Activated CD4-positive, alpha-beta T cell treated with anti-CD3 and anti-CD28 coated beads, Interleukin-2, Interleukin-6, amounts not matched to agents 100 ng/mL and 50 ng/mL, durations not matched to agents 16 hours and 8 hours (primary cell): ENCODE data around the gene CCDC185.
A peak's percentile ranks its signal among the peaks of the same experiment; 100 is the strongest.

Source experiments
- DNase-seq: peaks from one replicate; pipeline ENCODE4 v3.0.0-alpha.2; 2020

The CCDC185 gene

DNA sequence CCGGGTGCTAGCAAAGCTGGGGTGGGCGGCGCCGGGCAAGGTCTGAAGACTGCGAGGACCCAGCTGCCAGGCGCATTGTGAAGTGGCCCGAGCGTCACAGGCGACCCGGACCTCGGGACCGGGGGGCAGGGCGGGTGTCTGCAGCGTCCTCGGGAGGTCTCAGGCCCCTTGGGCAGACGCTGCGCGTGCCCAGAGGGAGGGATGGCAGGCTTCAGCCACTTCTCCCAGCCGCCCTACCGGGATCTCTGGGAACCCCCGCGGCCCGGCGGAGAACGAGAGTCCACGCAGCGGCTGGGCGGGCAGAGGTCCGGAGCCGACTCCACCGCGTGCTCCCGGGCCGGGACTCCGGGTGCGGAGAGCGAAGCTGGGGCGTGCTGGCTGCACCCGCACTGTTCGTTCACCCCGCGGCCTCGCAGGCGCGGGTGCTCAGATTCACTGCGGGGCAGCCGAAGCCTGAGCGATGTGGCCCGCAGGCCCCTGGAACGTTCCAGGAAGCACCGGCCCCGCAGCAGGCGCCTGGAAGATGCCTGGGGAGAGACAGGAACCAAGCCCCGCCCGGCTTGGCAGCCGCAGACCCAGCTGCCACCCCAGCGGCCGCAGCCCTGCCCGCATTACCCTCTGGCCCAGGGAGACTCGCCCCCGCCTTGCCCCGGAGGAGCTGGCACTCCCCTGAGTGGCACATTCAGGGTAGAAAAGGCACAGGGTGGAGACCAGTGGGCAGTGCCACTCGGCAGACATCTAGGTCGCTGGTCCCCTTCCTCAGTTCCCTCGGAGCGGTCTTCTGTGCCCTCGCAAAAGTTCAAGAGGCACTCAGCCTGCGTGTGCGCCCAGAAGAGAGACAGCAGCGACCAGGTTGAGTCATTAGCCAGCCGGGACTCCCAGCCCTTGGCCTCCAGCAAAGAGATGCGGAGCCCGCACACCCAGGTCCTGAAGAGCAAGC, at the start of gene CCDC185:
CCDC185 (plus strand) TSS at position 141 of the 940 bp plus-strand sequence; CDS start at position 202, 61 bp downstream.
- no peak for DNase-seq

DNA sequence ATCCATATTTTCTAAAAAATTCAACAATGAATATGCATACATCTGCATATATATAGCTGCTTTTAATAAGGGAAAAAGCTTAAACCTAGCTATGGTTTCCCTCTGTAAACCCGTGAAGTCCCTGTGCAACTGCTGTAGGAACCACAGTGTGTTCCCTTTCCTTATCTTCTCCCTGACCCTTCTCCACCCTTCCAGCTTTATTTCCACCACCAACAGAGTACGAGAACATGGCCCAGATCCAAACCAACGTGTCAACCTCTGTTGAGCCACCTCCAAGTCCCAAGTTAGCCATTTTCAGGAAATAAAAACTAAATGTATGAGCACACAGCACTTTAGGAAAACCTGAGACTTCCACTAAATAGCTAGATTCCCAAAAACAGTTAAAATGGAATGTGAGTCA, 49.5 kb upstream of the CCDC185 start:
- no peak for DNase-seq

DNA sequence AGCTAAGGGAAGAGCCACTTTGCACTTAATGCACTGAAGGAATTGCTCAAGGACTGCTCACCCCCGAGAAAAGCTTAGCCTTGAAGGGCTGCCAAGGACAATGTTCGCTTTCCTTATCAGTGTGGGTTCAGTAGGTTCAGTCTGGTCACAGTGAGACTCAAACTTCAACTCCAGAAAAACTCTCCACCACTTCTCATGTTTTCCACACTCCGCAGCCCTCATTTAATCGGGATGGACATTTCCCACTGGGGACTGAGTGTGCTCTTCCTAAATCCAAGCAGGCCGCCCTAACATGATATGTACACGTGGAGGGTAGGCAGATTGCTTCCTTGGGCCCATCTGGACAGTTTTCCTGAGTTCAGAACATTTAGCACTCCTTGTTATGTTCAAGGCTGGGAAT, 48.7 kb upstream of the CCDC185 start:
- DNase-seq = no peak

DNA sequence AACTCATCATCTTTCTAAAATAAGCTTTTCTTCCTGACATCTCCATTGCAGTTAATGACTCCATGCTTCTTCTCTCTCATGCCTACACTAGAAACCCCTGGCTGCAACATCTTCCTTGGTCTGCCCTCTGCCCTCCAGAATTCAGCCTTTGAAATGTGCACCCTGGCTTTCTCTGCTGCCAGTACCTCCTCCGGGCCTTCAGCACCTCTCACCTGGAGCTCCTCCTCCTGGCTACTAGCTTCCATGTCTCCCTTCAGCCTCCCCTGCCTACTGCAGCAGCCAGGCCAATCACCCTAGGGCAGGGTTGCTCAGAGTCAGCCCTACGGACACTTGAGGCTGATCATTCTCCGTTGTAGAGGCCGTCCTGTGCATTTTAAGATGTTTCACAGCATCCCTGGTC, 47.5 kb upstream of the CCDC185 start:
- no peak for DNase-seq

DNA sequence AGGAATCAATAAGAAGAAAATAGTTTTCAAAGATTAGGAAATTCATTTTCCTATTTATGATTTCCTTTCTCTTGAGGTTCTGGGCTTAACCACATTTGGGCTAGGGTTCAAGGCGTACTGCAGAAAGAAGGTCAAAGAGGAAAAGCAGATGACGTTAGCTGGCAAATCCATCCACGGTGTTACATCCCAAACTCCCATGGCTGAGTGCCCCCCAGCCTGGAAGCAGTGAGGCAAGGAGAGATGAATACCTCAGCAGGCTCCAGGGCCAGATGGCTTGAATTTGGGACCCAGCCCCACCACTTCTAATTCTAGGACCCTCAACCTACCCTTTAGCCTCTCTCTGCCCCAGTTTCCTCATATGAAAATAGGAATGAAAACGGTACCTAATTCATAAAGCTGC, 46.9 kb upstream of the CCDC185 start:
- DNase-seq = no peak

DNA sequence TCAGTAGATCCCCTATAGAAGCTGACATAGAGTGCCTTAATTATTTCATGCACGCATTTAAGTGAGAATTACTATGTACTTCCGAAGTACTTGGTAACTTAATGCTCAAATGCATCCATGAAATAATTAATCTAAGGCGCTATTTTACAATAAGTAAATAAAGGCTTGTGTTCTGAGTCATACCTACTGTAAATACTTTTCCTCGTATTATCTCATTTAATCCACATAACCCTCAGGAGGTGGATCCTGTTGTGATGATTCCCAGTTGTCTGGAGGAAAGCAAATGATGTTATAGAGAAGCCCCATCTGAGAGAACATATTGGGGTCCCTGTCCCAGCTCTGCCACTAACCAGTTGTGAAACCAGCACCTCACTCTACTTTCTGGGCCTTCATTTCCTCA, 45.6 kb upstream of the CCDC185 start:
- DNase-seq = no peak

DNA sequence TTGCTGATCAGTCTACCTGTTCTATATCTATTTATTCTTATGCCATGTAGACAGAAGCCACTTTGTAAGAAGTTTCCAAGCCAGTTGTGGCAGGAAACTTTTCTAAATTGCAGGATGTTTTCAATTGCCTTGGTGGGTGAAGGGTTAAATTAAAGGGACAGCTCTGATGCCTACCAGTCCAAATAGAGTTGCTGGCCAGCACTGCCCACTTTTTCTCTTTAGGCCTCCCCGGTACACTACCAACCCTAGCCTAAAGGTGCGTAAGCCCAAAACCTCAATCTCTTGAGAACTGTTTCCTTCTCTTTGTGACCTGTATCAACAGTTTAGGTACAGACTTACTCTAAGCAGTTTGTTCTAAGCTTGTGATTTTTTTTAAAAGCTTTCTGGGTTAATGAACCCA, 44.8 kb upstream of the CCDC185 start:
- no peak for DNase-seq

DNA sequence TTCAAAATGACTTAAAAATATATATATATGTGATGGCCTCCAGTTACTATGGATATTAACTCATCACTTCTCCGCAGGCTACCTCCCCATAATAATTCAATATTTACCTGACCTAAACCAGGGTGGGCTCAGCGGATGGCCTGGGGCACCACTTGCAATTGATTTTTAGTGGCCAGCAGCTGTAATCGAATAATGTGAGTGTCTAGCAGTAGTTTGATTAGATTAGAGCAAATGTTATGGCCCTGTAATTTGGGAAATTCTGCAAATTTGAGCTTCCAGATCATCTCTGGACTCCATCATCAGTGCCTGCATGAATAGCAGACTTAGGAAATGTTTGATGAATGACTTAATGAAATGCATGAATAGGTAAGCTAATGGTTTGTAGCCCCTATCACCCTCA, 44.0 kb upstream of the CCDC185 start:
- no peak for DNase-seq

DNA sequence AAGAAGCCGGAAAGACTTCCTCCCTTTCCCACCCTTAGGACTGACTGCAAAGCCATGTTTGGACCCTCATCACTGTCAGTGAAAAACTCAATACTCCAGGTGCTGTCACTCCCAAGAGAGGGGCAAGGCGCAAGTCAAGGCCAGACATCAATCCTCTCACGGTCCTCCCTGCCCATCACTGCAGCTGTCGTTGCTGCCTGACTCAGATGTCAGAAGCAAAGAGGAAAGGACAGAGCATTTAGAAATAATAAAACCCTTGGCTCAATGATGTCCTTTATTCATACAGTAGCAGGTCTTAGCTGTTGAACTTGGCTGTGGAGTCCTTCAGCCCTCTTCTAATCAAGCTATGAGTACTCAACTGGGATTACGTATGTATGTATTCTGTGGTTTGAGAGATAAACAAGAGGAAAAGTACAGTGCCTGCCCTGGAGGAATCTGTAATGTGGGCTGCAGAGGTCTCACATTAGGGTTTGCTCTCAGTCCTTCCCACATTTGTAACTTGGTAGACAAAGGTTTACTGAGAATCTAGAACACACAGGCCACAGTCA, 42.8 kb upstream of the CCDC185 start:
- no peak for DNase-seq

DNA sequence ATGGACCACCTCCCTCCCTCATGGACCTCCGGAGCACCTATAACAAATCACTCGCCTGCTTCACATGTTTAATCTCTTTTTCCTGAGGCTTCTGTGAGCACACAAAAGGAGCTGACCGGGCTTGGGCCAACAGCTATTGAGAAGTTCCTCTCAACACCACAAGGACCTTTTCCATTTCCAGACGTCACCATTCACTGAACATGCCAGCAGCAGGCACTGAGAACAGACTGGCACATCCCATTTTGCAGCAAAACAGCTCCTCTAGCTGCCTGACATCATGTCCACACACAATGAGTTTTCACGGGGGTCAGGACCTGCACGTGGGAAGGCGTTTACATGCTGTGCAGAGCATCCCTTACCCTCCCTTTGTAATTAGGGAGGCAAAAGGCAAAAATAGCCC, 40.3 kb upstream of the CCDC185 start:
- DNase-seq = no peak

DNA sequence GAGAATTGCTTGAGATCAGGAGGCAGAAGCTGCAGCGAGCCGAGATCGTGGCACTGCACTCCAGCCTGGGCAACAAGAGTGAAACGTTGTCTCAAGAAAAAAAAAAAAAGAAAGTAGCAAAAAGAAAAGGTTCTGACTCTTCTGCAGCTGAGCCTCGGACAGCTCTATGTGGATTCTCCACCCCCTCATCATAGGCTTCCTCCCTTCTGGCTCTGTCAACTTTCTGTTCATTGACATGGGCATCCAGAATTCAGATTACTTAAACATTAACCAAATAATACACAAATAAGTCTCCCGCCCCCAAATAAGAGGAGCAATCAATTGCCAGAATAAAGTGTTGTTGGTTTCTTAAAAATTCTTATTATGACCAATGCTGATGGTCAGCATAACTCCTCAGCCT, 39.3 kb upstream of the CCDC185 start:
- DNase-seq = no peak

DNA sequence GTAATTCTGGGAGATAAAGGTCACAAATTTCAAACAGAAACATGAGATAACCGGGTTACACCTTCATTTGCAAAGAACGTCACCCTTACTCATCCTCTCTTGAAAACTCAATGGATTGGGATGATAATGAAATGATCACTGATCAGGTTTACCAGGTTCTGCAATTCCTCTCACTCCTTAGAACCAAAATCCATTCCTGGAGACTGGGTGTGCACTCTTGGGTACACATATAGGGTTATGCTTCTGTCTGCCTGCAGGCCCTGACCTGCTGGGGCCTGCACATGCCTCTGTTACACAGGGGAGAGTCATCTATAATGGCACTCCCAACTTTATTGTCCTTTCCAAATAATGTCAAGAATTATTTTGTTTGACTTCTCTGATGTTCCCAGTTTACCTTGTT, 37.5 kb upstream of the CCDC185 start:
- no peak for DNase-seq

DNA sequence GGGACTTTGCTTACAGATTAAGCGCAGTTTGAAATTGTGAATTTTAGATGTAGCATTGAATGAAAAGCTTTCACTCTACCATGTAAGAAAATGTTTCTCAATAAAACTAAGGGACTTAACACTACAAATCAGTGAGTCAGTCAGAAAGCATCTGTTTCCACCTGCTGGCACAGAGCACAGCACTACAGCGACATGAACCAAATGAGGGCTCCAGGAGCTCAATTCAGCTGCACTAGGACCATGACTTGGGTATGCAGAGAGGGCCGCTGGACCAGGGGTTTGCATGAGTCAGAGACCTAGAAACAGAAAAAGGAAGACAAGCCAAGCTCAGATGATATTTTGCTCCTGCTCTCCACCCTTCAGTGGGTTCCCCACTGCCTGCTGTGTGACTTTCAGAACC, 34.4 kb upstream of the CCDC185 start:
- no peak for DNase-seq

DNA sequence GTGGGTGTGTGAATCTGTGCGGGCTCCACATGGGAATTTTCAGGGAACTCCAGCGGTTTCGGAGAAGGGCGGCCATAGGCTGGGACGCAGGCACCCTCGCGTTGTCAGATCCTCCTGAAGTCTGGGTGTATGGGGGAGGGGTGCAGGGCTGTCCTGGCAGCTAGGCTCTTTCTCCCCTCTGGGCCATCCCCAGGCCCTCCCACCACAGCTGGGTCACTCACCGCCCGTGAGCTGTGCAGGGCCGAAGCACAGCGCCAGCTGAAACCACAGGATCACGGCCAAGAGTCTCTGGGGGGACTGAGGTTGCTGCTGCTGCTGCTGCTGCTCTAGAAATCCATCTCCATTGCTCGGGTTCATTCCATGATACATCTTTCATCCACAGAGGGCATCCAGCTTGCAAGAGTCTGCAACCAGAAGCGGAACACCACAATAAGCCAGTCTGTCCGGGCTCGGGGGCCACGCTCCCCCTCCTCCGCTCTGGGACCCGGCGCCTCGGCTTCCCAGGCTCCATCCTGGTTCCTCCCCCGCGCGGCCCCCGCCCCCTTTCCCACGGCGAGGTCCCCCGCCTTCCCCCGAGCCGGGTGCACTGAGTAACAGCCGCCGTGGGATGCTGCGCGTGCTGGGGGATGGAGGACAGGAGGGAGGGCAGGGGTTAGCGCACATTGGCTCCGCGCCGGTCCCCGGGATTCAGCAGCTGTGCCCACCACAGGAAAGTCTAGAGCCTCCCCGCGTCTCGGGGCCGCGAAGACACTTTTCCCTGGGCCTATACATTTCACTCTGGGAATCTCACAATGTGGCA, 30.0 kb upstream of the CCDC185 start:
- DNase-seq = no peak

DNA sequence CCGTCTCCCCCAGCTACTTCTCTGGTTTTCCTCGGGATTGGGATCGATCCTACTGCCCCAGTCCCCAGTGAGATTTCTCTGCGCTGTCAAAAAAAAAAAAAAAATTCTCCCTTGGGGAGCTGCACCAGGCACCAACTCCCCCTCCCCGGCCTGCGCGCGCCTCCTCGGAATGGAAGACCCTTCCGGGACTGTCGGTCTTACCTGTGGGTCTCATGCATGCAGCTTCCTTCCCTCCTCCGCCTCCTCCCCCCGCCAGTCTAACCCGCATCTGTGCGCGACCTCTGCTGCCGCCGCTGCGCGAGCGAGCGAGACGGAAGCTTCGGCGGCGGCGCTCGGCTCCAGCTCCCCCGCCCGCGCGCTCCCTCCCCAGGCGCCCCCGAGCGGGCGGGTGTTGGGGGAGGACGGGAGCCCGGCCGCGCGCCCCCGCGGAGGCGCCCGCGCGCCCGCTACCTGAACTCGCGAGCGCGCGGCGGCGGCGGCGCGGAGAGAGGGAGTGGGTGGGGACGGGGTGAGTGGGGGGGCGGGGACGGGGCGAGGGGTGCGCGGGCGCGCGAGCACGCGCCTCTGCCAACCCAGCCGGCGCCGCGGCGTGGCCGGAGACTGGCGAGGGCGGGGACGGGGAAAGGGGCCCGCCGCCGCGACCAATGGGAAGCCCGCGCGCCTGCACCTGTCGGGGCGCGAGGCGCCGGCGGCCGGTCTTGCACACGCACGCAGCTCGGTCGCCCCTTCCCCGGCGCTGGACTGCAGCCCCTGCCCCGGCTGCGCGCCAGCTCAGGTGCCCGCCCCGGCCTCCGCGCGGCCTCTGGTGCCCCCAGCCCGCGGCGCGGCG, 29.1 kb upstream of the CCDC185 start, which contains the start of gene SUSD4:
SUSD4 (minus strand) TSS at position 321 of the 829 bp plus-strand sequence. CDS start 751 bp downstream, outside the sequence.
- peak; percentile 50 for DNase-seq

DNA sequence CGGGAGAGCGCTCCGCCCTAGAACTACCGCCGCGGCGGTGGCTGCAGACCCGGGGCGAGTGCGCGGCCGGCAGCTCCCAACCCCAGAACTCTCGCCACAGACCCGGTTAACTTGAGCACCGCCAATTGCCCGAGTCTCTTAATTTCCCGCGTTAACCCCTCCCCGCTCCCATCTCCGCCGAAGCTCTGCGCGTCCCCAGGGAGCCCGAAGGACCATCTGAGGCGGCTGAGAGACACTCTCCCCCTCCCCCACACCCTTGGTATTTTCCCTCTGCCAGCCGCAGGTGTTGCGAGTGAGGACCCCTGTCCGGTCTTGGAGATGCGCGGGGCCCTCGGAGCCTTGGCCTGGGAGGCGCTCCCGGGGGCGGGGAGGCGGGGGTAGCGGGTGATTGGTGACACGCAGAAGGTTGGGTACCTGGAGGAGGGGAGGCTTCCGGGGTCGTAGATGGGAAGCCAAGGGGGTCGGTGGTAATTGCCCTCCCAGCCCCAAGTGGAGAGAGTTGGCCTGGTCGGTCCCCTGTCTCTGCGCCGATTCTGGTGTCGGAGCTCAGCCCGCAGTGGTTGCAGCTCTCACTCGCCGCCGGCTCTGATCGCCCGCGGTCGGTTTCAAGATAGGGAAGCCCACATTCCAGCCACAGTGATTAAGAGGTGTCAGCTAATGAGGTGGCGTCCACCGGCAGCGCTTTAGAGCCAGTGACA, 28.4 kb upstream of the CCDC185 start:
- DNase-seq = peak; percentile 9

DNA sequence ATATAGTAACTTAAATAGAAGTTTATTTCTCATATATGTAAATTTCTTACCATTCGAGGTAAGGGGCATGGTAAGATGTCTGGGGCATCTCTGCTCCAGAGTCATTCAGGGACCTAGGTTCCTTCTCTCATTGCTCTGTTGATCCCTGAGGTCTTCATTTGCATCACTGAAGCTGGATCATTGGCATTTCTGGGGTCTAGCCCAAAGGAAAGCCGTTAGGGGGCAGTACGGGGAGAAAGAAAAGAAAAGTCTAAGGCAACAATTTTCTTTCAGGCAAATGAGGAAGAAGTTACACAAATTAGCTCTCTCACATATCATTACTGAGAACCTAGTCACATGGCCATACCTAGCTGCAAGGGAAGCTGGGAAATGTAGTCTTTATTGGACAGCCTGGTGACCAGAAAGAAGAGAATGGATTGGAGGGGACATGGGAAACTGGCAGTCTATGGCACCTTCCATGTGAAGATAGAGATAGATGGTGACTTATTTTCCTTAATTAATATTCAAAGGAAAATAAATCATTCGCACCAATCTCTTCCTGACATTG, 19.1 kb upstream of the CCDC185 start:
- DNase-seq = no peak

DNA sequence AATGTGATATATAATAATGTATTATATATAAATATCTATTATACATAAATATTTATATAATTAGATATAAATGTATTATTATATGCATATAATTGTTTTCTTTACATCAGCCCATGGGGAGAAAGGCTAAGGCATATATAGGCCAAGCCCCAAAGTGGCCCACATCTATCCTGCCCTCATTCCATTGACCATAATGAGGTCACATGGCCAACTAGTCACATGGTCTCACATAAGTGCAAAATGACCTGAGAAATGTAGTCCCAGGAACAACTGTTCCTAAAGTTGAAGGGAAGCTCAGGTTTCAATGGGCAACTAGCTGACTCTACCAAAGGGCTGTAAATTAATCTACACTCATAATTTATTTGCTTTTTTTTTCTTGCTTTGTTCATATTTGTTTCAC, 14.5 kb upstream of the CCDC185 start:
- no peak for DNase-seq

DNA sequence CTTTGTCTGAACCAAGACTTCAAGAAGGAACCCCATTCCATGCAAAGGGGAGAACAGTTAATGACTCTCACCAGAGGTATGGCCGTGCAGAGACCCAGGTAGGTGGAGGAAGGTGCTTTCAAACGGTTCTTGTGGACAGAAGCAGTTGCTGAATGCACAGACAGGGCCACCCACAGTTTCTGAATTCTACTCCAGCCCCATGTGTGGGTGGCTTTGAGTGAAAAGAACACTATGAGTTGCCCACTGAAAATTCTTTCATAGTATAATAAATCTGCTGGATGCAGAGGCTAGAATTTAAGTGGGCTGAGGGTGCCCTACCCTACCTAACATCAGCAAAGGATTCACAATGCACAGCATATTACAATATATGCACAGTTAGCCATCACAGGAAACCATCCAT, 7.2 kb upstream of the CCDC185 start:
- no peak for DNase-seq

DNA sequence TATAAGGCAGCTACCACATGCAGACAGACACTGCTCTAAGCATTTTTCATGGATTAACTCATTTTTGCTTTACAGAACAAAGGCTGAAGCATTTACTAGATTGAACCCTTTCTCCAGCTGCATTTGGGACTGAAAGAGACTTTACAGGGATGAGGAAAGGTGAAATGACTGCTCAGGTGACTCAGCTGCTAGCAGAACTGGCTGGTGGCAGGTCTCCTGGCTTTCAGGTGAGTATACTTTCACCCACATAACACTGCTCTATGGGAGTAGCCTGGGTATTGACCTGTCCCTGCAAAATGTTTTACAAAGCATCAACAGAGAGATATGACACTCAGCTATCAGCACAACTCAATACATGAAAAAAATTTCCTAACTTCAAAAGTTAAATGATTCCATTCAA, 2.6 kb upstream of the CCDC185 start:
- no peak for DNase-seq

DNA sequence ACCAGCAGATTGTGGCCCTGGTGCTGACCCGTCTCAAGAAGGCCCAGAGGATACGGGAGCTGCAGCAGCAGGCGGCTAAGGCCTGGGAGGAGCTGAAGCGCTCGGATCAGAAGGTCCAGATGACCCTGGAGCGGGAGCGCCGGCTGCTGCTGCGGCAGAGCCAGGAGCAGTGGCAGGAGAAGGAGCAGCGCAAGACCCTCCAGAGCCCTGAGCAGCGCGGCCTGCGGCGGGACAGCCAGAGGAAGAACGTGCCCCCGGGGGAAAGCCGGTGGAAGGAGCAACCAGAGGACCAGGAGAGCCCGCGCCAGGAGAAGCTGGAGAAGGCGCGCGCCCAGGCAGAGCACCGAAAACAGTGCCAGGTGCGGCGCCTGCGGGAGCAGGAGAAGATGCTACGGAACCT, 1.0 kb downstream of the CCDC185 start:
- no peak for DNase-seq

DNA sequence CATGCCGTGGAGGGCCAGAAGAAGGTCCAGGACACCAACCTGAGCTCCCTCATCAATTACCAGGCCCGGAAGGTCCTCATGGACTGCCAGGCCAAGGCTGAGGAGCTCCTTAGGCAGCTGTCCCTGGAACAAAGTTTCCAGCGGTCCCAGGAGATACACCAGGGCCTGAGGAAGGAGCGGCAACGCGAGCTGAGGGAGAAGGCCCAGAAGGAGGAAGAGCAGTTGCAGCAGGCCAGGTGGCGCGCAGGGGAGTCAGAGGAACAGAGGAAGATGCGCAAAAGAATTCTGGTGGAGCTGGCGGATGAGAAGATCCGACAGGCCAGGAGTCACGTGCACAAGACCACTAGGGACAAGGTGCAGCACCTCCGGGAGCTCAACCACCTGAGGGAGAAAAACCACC, 1.5 kb downstream of the CCDC185 start:
- no peak for DNase-seq
